ENCODE measurements around the gene TAF4B.

The TAF4B gene

DNA sequence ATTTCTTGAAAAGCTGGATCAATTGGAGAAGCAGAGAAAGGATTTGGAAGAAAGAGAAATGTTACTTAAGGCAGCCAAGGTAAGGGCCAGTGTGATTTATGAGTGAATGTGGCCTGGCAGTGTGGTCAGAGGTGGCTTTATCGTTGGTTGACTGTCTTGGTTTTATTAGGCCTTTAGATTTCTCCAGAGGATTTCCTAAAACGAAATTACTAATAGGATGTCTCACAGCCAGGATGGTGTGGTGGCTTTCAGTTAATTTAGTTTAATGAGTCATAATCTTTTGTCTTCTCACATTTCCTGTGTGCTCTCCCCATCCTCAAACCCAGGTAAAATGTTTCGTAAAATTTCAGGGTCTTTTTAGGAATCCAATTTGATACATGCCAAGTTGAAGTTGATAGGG lies 100.8 kb downstream of the TAF4B start:
- no peak for TF ChIP-seq CTCF (IDR thresholded peaks at IDR 0.05; ENCODE audit: low read depth, low read length, missing control alignments)
- no peak overlapping the region for H3K4me3 ChIP-seq (ENCODE audit: low read depth, low read length)

GRCh38 chr18:26332991-26333390 lies 106.7 kb downstream of the TAF4B start:
- no peak for TF ChIP-seq CTCF (IDR thresholded peaks at IDR 0.05; ENCODE audit: low read depth, low read length, missing control alignments)
- DNase-seq (ENCODE audit: low read depth) = no peak
- H3K4me3 ChIP-seq (ENCODE audit: low read depth, low read length) = no peak overlapping the region

More for the DNA sequence above, 100.8 kb downstream of the TAF4B start:
- no peak for DNase-seq (ENCODE audit: low read depth)

DNA sequence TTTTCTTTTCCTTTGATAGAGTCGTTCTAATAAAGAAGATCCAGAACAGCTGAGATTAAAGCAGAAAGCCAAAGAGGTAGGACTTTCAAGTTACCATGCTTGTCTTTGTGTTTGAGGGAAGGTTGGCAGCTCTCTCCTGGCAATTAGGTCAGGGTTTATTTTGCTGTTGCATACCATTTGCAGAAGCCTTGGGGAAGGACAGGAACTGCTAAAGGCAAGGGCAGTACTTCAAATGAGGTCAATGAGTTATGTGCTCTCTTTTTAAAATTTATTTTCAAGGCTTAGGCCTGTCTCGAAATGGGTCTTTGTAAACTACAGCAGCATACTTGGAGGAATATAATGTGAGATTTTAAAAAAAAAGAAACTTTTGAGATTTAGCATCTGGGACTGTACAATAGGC lies 108.9 kb downstream of the TAF4B start:
- no peak for TF ChIP-seq CTCF (IDR thresholded peaks at IDR 0.05; ENCODE audit: low read depth, low read length, missing control alignments)
- H3K4me3 ChIP-seq (ENCODE audit: low read depth, low read length) = no peak overlapping the region
- no peak for DNase-seq (ENCODE audit: low read depth)

- no peak for TF ChIP-seq CTCF (IDR thresholded peaks at IDR 0.05; ENCODE audit: low read depth, low read length, missing control alignments)
Measured at GRCh38 chr18:26335571-26336487, 109.6 kb downstream of the TAF4B start.

DNA sequence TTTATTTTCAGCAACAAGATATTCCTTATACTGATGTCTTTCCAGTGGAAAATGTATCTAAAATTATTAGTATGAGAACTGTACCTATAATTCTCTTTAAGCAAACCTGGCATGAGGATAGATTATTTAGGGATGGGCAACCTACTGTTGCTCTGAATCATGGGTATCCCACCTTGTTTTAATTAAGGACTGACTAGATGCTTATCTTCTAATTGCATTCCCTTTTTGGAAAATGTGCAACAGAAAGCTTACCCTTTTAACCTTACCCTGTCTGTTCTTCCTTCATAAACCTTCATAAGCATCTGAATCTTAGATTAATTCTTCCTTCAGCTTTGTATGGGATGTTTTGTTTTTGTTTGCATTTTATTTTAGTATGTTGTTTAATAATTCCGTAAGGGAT lies 110.3 kb downstream of the TAF4B start:
- no peak for TF ChIP-seq CTCF (IDR thresholded peaks at IDR 0.05; ENCODE audit: low read depth, low read length, missing control alignments)
- no peak for DNase-seq (ENCODE audit: low read depth)
- H3K4me3 ChIP-seq (ENCODE audit: low read depth, low read length) = no peak overlapping the region

More at GRCh38 chr18:26335571-26336487, 109.6 kb downstream of the TAF4B start:
- DNase-seq (ENCODE audit: low read depth) = no peak
- no peak overlapping the region for H3K4me3 ChIP-seq (ENCODE audit: low read depth, low read length)

DNA sequence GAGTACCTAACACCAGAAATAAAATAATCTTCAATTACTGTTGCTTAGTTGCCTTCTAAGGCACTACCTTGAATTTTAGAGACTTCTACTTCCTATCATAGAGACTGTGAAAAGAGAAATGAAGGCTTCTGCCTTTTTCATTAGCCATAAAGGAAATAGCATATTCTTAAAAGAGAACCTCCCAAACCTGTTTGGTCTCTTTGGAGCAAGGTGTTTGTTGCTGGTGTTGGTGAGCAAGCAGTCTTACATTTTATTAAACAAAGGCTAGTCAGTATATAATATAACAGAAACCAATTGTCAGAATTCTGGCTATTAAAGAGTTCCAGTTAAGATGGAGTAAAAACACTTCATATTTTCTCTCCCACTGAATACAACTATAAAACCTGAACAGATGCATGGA lies 116.4 kb downstream of the TAF4B start:
- DNase-seq (ENCODE audit: low read depth) = no peak
- TF ChIP-seq CTCF (IDR thresholded peaks at IDR 0.05; ENCODE audit: low read depth, low read length, missing control alignments) = no peak
- no peak overlapping the region for H3K4me3 ChIP-seq (ENCODE audit: low read depth, low read length)

GRCh38 chr18:26350961-26351360 lies 124.7 kb downstream of the TAF4B start:
- H3K4me3 ChIP-seq (ENCODE audit: low read depth, low read length) = no peak overlapping the region
- no peak for DNase-seq (ENCODE audit: low read depth)
- TF ChIP-seq CTCF (IDR thresholded peaks at IDR 0.05; ENCODE audit: low read depth, low read length, missing control alignments) = no peak

Measured in GM12864 (cell line).